ENCODE data around the gene SMIM44. TPM values are rescaled to one million over a fixed set of nuclear protein-coding genes. Genes with fewer than 3 reads are reported as not detected.
A peak's percentile ranks its signal among the peaks of the same experiment; 100 is the strongest.

SMIM44 gene
- total RNA-seq, 2 donors from 2014 or later: 6.0 to 6.1 TPM

GRCh38 chr19:3505598-3506383, 22.6 kb upstream of the SMIM44 start, which contains the start of gene FZR1:
Gene FZR1 (plus strand): TSS chr19:3506311. CDS start chr19:3522990, 16,679 bp downstream.
- ATAC-seq: peak; percentile 94
- peak; percentile 98 to 99 for DNase-seq
- intact Hi-C loops (cut with DNase I, micrococcal nuclease): no loop called here

DNA sequence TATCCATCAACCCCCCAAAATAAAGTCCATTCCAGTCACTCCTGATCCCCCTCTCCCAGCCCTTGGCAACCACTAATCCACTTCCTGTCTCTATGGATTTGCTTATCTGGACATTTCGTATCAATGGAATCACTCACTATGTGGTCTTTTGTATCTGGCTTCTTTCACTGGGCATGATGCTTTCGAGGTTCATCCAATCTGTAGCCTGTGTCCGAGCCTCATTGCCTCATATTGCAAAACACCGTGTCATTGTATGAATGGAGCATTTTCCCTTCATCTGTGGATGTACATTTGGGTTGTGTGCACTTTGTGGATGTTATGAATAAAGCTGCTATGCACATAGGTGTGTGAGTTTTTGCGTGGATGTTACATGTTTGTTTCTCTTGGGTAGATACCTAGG, 21.5 kb upstream of the SMIM44 start:
- DNase-seq (no peak), ATAC-seq (no peak)
- intact Hi-C loops (cut with DNase I, micrococcal nuclease): no loop called here

- no peak for ATAC-seq
- intact Hi-C loops (cut with DNase I, micrococcal nuclease): no loop called here
- no peak for DNase-seq
Measured at GRCh38 chr19:3503036-3503572, 19.9 kb upstream of the SMIM44 start.

- ATAC-seq (no peak), DNase-seq (no peak)
- intact Hi-C loops (cut with DNase I, micrococcal nuclease): no loop called here
Measured at GRCh38 chr19:3501780-3502179, 18.5 kb upstream of the SMIM44 start.

GRCh38 chr19:3500429-3501101, 17.3 kb upstream of the SMIM44 start, which contains the start of gene DOHH:
Gene DOHH (minus strand): TSS chr19:3500674. CDS start chr19:3496814, 3,860 bp downstream.
- DNase-seq: peak; percentile 96 to 97
- peak; percentile 91 for ATAC-seq
- intact Hi-C loops (cut with DNase I, micrococcal nuclease): no loop called here

DNA sequence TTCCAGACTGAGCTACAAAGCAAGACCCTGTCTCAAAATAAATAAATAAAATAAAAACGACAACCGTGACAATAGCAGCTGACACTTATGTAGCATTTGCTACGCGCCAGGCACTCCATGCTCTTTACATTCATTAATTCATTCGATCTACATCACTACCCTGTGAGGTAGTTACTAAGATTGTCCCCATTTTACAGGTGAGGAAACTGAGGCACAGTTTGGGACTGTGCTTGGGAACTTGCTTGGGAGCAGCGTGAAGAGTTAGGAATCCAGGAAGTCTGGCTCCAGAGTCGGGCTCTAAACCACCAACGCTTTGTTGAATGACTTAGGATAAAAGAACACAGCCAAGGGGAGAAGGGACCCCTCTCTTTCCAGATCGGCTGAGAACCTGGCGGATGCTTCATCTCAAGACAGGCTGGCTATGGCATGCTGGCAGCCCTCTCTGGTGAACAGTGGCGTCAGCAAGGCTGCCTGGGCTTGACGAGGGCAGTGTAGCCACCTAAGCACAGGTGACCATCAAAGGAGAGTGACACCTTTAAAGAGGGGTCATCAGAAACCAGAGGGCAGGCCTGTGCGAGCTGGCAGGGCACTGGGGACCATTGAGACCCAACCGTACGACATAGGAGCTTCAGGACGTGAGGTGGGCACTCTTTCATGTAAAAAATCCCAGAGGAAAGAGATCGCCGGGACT, 16.6 kb upstream of the SMIM44 start:
- intact Hi-C loops (cut with DNase I, micrococcal nuclease): no loop called here
- DNase-seq (no peak), ATAC-seq (peak; percentile 22)

- no peak for DNase-seq
- ATAC-seq: no peak
- intact Hi-C loops (cut with DNase I, micrococcal nuclease): no loop called here
Measured at GRCh38 chr19:3497757-3498520, 14.7 kb upstream of the SMIM44 start.

DNA sequence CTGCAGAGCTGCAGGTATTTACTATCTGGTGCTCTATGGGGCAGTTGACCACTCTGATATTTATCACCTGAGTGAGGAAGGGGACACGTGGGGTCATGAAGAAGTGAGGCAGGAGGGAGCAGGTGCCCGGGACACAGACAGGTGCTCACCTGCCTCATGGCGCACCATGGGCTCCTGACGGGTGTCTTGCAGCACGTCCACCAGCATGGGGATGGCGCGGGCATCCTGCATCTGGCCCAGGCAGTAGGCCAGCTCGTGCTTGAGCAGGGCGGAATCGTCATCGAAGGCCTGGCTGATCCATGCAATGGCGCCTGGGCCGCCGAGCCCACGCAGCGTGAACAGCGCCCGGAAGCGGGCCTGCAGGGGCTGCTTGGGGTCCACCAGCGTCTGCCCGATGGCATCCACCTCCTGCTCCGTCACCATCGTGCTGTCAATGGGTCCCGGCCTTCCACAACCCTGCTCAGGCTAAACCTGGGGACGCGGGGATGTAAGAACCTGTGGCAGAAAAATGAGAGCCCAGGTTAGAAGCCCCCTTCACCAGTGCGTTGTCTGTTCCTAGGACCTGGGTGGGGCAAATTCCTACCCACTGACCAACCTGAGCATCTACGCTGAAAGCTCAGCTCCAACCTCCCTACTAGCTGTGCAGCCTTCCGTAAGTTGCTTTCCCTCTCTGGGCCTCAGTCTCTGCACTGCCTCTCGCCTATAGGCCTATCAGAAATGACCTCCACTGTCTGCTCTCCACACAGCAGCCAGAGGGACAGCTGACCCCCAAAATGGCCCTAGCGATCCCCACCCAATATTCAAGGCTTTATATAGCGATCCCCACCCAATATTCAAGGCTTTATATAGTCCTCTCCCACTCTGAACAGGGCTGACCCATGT, 13.4 kb upstream of the SMIM44 start:
- no peak for DNase-seq
- ATAC-seq: no peak
- intact Hi-C loops (cut with DNase I, micrococcal nuclease): no loop called here

DNA sequence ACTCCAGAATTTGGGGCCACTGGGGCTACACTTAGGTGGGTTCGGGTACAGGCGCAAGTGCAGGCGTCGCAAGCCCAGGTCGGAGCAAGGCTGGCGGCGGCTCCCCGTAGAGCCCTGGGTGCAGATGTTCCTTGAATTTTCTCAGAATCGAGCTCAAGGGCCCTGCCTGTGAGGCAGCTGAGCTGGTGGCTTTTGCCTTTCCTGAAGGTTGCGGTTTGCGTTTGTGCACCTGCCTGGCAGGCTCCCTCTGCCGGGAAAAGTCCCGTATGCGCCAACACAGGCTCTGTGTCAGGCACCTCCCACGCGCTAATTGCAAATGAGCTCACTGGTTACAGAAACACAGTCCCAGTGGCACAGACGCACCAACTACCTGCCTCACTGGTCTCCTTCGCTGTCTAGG, 11.3 kb upstream of the SMIM44 start:
- DNase-seq: no peak
- ATAC-seq: no peak
- intact Hi-C loops (cut with DNase I, micrococcal nuclease): no loop called here

DNA sequence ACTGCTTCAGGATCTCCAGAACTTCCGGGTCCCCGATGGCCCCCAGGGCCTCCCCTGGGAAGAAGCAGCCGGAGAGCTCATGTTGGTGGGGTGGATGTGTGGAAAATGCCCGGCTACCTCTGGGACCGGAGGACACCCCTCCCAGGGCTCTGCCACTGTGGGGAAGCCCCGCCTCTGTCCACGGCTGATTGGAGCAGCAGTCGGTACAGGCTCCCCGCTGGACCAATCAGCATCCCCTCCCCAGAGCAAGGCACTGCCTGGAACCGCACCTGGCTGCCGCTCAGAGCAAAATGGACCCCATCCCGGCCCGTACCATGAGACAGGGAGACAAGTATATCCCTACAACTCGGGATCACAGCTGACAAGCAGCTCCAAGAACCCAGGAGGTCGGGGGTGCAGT, 10.8 kb upstream of the SMIM44 start:
- DNase-seq (no peak), ATAC-seq (peak; percentile 60)
- intact Hi-C loops (cut with DNase I, micrococcal nuclease): no loop called here

- ATAC-seq: no peak
- intact Hi-C loops (cut with DNase I, micrococcal nuclease): no loop called here
- DNase-seq: no peak
Measured at GRCh38 chr19:3493651-3494050, 10.4 kb upstream of the SMIM44 start.

DNA sequence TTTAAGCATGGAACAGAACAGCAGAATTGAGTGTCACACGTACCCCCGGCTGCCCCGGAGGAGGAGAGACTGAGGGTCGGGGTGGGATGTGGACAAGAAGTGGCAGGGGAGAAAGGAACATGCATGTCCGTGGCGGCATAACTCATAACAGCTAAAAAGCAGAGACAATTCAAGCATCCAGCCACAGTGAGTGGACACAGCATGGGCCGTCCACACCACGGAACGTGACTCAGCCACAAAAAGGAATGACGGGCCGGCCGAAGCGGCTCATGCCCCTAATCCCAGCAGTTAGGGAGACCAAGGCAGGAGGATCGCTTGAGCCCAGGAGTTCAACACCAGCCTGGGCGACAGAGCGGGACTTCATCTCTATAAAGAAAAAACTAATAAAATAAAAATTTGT, 9.7 kb upstream of the SMIM44 start:
- intact Hi-C loops (cut with DNase I, micrococcal nuclease): no loop called here
- DNase-seq (no peak), ATAC-seq (no peak)

GRCh38 chr19:3492131-3492839, 9.0 kb upstream of the SMIM44 start:
- DNase-seq (no peak), ATAC-seq (no peak)
- intact Hi-C loops (cut with DNase I, micrococcal nuclease): no loop called here

DNA sequence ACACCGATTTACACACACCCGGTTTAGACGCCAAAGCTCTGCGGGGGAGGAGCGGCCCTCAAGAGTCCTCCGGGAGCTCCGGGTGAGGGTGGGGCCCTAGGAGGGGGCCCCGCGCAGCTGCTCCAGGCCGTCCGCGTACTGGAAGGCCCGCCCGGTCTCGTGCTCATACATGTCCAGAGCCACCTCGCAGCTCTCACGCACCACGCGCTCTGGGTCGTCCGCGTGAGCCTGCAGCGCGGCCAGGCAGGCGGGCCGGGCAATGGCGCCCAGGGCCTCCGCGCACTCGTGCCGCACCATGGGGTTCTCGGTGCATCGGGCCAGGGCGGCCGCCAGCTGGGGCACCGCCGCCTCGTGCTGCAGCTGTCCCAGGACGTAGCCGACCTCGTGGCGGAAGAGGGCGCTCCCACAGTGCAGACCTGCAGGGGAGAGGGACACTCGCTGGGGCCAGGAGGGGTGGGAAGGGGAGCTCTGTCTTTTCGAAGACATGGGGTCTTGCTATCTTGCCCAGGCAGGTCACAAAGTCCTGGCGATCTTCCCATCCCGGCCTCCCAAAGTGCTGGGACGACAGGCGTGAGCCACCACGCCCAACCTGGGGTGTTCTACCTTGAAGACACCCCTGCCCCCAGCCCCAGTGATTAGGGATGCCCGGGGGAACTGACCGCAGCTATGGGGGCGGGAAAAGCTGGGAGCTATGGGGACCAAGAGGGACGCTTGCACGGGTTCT, 8.3 kb upstream of the SMIM44 start:
- intact Hi-C loops (cut with DNase I, micrococcal nuclease): no loop called here
- DNase-seq (no peak), ATAC-seq (no peak)

DNA sequence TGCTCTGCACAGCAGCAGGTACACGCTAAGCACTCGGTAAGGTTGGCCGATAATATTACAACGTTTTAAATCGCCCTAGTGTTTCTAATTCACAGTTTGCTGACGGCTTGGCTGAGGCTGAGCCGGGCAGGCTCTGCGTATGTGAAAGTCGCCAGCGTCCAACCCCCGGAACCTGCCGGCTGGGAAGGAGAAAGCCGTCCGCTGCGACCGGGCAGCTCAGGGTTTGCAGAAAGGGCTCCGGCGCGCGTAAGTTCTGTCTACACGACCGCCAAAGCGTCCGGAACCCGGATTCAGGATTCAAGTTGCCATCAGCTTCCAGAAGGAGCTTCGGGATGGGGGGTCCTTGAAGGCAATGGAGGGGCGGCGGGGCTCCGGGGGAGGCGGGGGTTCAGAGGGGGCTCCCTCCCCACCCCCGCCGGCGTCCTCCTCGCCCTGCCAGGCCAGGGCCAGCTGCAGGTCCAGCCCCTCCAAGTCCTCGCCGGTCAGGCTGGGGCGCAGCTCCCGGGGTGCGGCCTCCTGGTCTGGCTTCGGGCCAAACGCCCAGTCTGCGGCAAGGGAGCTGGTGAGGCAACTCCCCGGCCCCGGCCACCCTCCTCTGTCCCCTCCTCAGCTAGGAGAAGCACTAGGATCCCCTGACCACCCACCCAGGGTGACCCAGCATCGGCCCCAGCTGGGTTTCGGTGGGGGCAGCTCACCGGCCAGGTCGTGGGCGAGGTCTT, 575 bp downstream of the SMIM44 start:
- intact Hi-C loops (cut with DNase I, micrococcal nuclease): no loop called here
- DNase-seq (peak; percentile 77 to 78), ATAC-seq (peak; percentile 64)
